ENCODE measurements around the gene CCL2. TPM values are rescaled to one million over a fixed set of nuclear protein-coding genes. Genes with fewer than 3 reads are reported as not detected.

The CCL2 gene
- total RNA-seq, 1 donor from 2014 or later = not detected

- no peak for FAIRE-seq
- no peak overlapping the region for H3K4me3 ChIP-seq (ENCODE audit: low read depth, low read length)
- no peaks in the 10 kb centered on the region for H3K36me3 ChIP-seq (ENCODE audit: control insufficient read depth, insufficient read depth, low read length)
- TF ChIP-seq CTCF (IDR thresholded peaks at IDR 0.05; ENCODE audit: insufficient read depth, low read length, severe bottlenecking) = no peak
- no peak for DNase-seq (ENCODE audit: low read depth)
- no peaks in the 10 kb centered on the region for H3K27me3 ChIP-seq (ENCODE audit: control insufficient read depth, insufficient read depth, low read length)
These were observed 2.0 kb upstream of the CCL2 start for GRCh38 chr17:34253139-34253525.

- DNase-seq (ENCODE audit: low read depth) (peak; percentile 7), FAIRE-seq (no peak)
- H3K4me3 ChIP-seq (ENCODE audit: low read depth, low read length) = no peak overlapping the region
These were observed 939 bp upstream of the CCL2 start for GRCh38 chr17:34254146-34254545.

GRCh38 chr17:34255381-34255732, 272 bp downstream of the CCL2 start:
- DNase-seq (ENCODE audit: low read depth) (no peak), FAIRE-seq (no peak)
- H3K27me3 ChIP-seq (ENCODE audit: control insufficient read depth, insufficient read depth, low read length) = no peaks in the 10 kb centered on the region
- TF ChIP-seq CTCF (IDR thresholded peaks at IDR 0.05; ENCODE audit: insufficient read depth, low read length, severe bottlenecking) = no peak
- H3K36me3 ChIP-seq (ENCODE audit: control insufficient read depth, insufficient read depth, low read length) = no peaks in the 10 kb centered on the region
- H3K4me3 ChIP-seq (ENCODE audit: low read depth, low read length) = no peak overlapping the region

More at GRCh38 chr17:34254146-34254545, 939 bp upstream of the CCL2 start:
- no peaks in the 10 kb centered on the region for H3K36me3 ChIP-seq (ENCODE audit: control insufficient read depth, insufficient read depth, low read length)
- TF ChIP-seq CTCF (IDR thresholded peaks at IDR 0.05; ENCODE audit: insufficient read depth, low read length, severe bottlenecking) = no peak
- no peaks in the 10 kb centered on the region for H3K27me3 ChIP-seq (ENCODE audit: control insufficient read depth, insufficient read depth, low read length)

- FAIRE-seq (no peak), DNase-seq (ENCODE audit: low read depth) (no peak)
- TF ChIP-seq CTCF (IDR thresholded peaks at IDR 0.05; ENCODE audit: insufficient read depth, low read length, severe bottlenecking) = no peak
- Histone ChIP-seq H3K4me3 (ENCODE audit: low read depth, low read length) (no peak overlapping the region), H3K36me3 (ENCODE audit: control insufficient read depth, insufficient read depth, low read length) (no peaks in the 10 kb centered on the region), H3K27me3 (ENCODE audit: control insufficient read depth, insufficient read depth, low read length) (no peaks in the 10 kb centered on the region)
These were observed 756 bp downstream of the CCL2 start for GRCh38 chr17:34255841-34256240.

- FAIRE-seq (no peak), DNase-seq (ENCODE audit: low read depth) (no peak)
- H3K27me3 ChIP-seq (ENCODE audit: control insufficient read depth, insufficient read depth, low read length) = no peaks in the 10 kb centered on the region
- H3K36me3 ChIP-seq (ENCODE audit: control insufficient read depth, insufficient read depth, low read length) = no peaks in the 10 kb centered on the region
- H3K4me3 ChIP-seq (ENCODE audit: low read depth, low read length) = no peak overlapping the region
- no peak for TF ChIP-seq CTCF (IDR thresholded peaks at IDR 0.05; ENCODE audit: insufficient read depth, low read length, severe bottlenecking)
These were observed 2.4 kb downstream of the CCL2 start for GRCh38 chr17:34257299-34257985.

GRCh38 chr17:34257986-34258326, 2.9 kb downstream of the CCL2 start:
- TF ChIP-seq CTCF (IDR thresholded peaks at IDR 0.05; ENCODE audit: insufficient read depth, low read length, severe bottlenecking) = no peak
- no peak for DNase-seq (ENCODE audit: low read depth)
- H3K36me3 ChIP-seq (ENCODE audit: control insufficient read depth, insufficient read depth, low read length) = no peaks in the 10 kb centered on the region
- FAIRE-seq = no peak
- no peak overlapping the region for H3K4me3 ChIP-seq (ENCODE audit: low read depth, low read length)
- H3K27me3 ChIP-seq (ENCODE audit: control insufficient read depth, insufficient read depth, low read length) = no peaks in the 10 kb centered on the region
